Measurements from ENCODE around the gene GABRD.

GABRD gene

GRCh38 chr1:1988061-1988945 lies 30.8 kb upstream of the GABRD start:
- no peak for TF ChIP-seq CTCF (IDR thresholded peaks at IDR 0.05)
- no peaks in the 10 kb centered on the region for H3K36me3 ChIP-seq
- H3K27me3 ChIP-seq, result peaks cover 34% of the 10 kb centered on the region
- H3K27ac ChIP-seq, result no peak overlapping the region
- no peaks in the 10 kb centered on the region for H3K4me1 ChIP-seq (ENCODE audit: control insufficient read depth in 1 of 2, insufficient read depth in 1 of 2, low read depth in 1 of 2, low read length in 1 of 2)
- H3K4me3 ChIP-seq (ENCODE audit: low read depth in 1 of 2, low read length in 1 of 2), result no peak overlapping the region
- no peaks in the 10 kb centered on the region for H3K9me3 ChIP-seq

GRCh38 chr1:1989102-1989542 lies 30.0 kb upstream of the GABRD start:
- Histone ChIP-seq H3K27ac (no peak overlapping the region), H3K4me3 (ENCODE audit: low read depth in 1 of 2, low read length in 1 of 2) (no peak overlapping the region), H3K36me3 (no peaks in the 10 kb centered on the region), H3K27me3 (peaks cover 34% of the 10 kb centered on the region), H3K9me3 (no peaks in the 10 kb centered on the region), H3K4me1 (ENCODE audit: control insufficient read depth in 1 of 2, insufficient read depth in 1 of 2, low read depth in 1 of 2, low read length in 1 of 2) (no peaks in the 10 kb centered on the region)
- no peak for TF ChIP-seq CTCF (IDR thresholded peaks at IDR 0.05)

- H3K4me1 ChIP-seq (ENCODE audit: control insufficient read depth in 1 of 2, insufficient read depth in 1 of 2, low read depth in 1 of 2, low read length in 1 of 2), result no peaks in the 10 kb centered on the region
- no peaks in the 10 kb centered on the region for H3K9me3 ChIP-seq
- no peak for TF ChIP-seq CTCF (IDR thresholded peaks at IDR 0.05)
- no peak overlapping the region for H3K27ac ChIP-seq
- H3K4me3 ChIP-seq (ENCODE audit: low read depth in 1 of 2, low read length in 1 of 2), result no peak overlapping the region
- H3K27me3 ChIP-seq, result peaks cover 34% of the 10 kb centered on the region
- no peaks in the 10 kb centered on the region for H3K36me3 ChIP-seq
Measured at GRCh38 chr1:1989789-1990188, 29.4 kb upstream of the GABRD start.

- H3K36me3 ChIP-seq, result no peaks in the 10 kb centered on the region
- no peak overlapping the region for H3K27ac ChIP-seq
- H3K4me3 ChIP-seq (ENCODE audit: low read depth in 1 of 2, low read length in 1 of 2), result no peak overlapping the region
- H3K4me1 ChIP-seq (ENCODE audit: control insufficient read depth in 1 of 2, insufficient read depth in 1 of 2, low read depth in 1 of 2, low read length in 1 of 2), result no peaks in the 10 kb centered on the region
- H3K9me3 ChIP-seq, result no peaks in the 10 kb centered on the region
- TF ChIP-seq CTCF (IDR thresholded peaks at IDR 0.05), result no peak
- H3K27me3 ChIP-seq, result peaks cover 34% of the 10 kb centered on the region
Measured at GRCh38 chr1:1990222-1990621, 28.9 kb upstream of the GABRD start.

GRCh38 chr1:1994536-1994935 lies 24.6 kb upstream of the GABRD start:
- no peak overlapping the region for H3K27ac ChIP-seq
- no peaks in the 10 kb centered on the region for H3K36me3 ChIP-seq

More at GRCh38 chr1:1994536-1994935, 24.6 kb upstream of the GABRD start:
- no peak for TF ChIP-seq CTCF (IDR thresholded peaks at IDR 0.05)
- Histone ChIP-seq H3K9me3 (no peaks in the 10 kb centered on the region), H3K4me3 (ENCODE audit: low read depth in 1 of 2, low read length in 1 of 2) (no peak overlapping the region), H3K27me3 (peaks cover 16% of the 10 kb centered on the region), H3K4me1 (ENCODE audit: control insufficient read depth in 1 of 2, insufficient read depth in 1 of 2, low read depth in 1 of 2, low read length in 1 of 2) (peaks cover 16 to 17% of the 10 kb centered on the region in 2 experiments)

Measured in neutrophil (primary cell).